Activated CD4-positive, CD25-positive, alpha-beta regulatory T cell treated with anti-CD3 and anti-CD28 coated beads, Interleukin-2, amount 50 U/mL, for 72 hours (primary cell): ENCODE measurements around the gene FLNB.

Experiments
- DNase-seq: peaks from one replicate; pipeline ENCODE4 v3.0.0; 2021

Gene FLNB

DNA sequence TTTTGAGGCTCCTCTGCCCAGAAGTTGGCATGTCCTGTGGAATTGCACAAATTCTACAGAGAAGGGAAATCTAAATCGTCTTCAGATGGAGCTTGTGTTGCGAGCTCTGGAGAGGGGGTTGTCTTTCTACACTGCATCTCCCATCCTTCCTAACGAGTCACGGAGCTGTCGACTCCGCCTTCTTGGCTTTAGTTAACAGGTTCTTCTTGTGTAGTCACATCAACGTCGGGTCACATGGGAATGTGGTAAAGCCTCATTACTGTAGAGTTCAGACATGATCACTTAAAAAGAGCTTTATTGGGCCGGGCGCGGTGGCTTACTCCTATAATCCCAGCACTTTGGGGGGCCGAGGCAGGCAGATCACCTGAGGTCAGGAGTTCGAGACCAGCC lies 142.6 kb downstream of the FLNB start:
- DNase-seq = no peak

DNA sequence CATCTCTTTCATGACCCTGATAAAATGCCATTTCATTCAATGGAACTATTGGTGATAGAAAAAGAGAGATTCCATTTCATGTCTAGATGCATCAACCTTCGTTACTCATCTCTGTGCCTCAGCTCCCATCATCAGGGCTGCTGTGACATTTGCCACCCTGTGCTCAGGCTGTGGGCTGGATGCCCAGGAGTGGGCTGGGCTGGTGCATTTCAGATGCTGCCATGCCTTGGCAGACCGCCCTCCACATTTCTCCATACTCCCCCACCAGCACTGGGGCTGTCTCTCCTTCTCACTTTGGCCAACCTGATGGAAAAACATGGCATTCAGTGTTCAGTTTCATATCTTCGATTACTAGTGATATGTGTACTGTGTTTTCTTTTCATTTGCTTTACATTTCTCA lies 143.4 kb downstream of the FLNB start:
- no peak for DNase-seq

DNA sequence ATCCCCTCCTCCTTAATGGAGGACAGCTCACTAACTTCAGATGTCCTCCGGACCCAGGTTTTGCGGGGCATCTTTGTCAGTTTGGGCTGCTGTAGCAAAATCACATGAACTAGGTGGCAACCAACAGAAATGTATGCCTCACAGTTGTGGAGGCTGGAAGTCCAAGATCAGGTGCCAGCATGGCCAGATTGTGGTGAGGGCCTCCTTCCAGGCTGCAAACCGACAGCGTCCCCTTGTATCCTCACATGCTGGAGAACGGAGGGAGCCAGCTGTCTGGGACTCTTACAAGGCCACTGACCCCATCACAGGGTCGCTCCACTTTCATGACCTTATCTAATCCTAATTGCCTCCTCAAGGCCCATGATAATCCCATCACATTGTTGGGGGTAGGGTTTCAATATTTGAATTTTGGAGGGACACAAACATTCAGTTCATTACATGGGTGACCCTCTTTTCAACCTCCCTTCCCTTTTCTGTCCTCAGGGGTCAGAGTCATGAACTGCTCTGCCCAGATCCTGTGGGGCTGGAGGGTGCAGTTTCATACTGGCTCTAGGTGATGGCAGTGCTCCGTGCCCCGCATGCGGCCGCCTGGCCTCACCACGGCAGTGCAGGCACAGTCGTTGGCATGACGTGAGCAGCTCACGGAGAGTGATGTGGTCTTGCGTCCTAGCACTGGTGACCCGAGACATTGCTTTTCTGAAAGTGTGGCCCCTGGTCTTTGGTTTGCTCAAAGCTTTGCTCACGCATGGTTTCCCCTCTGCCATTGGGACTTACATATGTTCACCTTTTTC lies 144.2 kb downstream of the FLNB start:
- DNase-seq = no peak

DNA sequence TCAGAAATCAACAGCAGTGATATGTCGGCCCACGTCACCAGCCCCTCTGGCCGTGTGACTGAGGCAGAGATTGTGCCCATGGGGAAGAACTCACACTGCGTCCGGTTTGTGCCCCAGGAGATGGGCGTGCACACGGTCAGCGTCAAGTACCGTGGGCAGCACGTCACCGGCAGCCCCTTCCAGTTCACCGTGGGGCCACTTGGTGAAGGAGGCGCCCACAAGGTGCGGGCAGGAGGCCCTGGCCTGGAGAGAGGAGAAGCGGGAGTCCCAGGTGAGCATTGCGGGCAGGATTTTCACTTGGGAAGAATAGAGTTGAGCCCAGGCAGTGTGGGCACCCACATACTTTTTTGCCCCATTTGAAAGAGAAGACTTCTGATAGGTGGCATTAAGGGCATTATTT lies 145.1 kb downstream of the FLNB start:
- no peak for DNase-seq

DNA sequence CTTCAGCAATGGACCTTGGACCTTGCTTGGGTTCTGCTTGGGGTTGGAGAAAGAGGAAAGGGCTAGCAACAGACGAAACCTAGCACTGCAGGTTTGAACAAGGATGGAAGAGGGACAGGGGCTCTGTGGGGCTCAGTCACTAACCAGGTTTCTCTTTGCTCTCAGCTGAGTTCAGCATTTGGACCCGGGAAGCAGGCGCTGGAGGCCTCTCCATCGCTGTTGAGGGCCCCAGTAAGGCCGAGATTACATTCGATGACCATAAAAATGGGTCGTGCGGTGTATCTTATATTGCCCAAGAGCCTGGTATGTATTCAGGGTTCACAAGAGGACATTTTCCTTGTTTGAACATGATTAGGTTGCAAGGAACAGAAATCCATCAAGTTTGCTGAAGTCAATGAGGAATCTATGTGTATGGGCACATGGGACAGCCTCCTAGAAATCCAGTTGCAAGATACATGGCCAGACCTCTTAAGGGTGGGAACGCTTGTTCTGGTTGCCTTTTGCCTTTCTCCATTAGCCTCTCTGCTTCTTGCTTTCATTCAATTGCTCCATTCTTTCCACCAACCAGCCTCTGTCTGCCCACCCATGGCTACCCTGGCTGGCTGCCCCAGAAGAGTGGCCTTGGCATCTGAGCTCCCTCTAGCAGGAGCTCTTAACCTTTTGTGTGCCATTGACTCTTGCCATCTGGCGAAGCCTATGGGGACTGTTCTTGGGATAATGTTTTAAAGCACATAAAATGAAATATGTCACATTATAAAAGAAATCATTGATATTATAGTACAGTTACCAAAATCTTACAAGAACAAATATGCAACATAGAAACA lies 146.6 kb downstream of the FLNB start:
- DNase-seq = no peak

DNA sequence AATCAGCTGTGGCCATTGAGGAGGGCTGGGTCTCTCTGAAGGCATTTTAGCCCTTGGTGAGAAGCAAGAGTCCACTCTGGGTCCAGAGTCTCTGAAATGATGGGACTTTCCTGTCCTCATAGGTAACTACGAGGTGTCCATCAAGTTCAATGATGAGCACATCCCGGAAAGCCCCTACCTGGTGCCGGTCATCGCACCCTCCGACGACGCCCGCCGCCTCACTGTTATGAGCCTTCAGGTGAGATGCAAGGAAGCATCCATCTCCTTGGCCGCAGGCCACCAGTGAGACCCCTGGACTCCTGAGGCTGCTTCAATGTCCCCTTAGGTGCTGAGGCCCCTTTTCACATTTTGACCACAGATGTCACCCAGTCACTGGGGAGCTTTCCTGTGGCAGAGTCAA lies 147.6 kb downstream of the FLNB start:
- no peak for DNase-seq

DNA sequence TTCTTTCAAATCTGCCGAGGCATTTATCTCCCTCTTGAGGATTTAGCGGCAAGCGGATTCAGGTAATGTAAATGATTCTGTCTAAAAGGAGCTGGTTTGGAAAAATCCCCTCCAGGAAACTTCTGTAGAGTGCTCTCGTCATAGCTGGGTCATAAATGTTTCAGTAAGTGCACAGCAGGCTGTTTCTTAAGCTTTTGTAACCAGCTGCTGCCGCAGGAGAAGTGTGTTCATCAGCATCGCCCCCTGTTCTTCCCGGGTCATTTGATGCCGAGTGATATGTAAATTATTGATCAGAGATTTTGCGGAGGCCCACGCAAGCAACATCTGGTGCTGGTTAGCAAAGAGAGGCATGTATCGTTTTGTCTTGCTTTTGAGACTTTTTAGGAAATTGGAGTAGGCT lies 149.5 kb downstream of the FLNB start:
- no peak for DNase-seq

DNA sequence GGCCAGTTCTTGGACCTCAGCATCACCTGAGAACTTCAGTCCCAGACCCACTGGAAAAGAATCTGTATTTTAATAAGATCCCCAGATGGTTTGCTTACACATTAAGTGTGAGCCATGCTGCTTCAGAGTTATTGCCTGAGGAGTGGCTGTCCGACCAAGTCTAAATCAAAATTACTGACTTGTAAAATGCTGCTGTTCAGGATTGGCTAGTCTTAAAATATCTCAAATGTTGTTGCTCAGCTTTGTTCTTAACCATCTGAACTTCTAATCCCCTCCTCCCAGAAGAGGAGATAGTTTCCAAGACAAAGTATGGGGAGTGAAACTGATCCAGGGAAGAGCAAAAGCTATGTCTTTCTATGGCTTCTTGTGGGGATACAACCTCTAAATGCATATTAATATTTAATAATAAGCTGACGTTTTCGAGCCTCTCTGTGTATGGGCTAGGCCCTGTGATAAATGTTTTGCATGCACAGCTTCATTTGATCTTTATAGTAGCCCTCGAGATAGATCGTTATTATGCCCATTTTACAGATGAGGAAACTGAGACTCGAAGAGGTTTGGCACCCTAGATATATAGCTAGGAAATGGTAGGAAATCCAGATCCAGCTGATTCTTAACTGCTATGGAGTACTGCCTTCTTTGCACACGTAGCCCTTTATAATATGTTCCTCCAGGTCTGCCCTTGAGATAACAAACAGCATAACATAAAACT lies 150.4 kb downstream of the FLNB start:
- DNase-seq = no peak

DNA sequence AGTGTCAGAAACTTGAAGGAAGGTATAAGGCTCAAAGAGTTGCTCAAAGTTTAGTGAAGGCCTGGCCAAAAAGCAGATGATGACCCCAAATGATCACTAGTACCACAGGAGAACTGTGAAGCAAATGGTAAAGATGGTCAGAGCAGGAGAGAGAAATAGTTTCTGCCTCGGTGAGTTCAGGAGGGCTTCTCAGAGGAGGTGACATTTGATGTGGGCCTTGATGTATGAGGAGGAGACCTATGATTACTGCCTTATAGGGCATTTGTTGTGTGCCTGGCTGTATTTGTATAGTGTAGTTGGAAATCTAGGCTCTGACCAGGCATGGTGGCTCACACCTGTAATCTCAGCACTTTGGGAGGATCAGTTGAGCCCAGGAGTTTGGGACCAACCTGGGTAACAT lies 152.2 kb downstream of the FLNB start:
- no peak for DNase-seq

DNA sequence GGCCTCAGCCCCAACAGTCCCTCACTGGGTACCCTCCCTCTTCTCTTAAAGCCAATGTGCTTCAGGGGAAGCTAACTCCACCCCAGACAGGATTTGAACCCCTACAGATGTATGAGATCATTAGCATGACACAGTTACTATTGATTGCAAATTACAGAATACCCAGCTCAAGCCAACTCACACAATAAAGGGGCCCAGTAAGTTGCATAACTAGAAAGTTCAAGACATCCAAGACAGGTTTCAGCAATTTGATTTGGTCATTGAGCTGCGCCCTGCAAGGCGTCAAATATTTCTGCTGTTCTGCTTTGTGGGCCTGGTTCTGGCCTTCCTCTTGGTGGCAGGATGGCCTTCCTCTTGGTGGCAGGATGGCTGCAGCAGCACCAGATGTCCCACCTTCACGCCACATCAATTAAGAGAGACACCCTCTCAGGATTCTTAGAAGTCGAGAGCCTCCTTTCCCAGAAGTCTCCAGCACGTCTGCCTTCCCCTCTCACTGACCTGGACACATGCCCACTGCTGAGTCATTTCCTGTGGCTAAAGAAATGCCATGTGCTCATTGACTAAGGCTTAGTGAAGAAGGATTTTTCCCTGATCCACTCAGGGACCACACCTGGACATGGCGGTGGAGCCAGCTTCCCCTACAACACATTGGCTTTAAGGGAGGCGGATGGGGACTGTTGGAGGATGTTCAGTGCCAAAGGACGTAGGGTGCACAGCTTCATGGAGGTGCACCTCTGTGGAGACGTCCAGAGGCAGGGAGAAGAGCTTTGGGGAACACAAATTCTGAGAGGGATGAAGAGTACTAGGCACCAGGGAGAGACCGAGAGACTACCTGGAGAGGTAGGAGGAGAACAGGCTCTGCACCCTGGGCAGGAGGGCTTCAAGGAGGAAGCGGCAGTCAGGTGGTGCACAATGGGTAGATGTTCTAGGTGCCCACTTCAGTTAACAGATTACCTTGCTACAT lies 153.5 kb downstream of the FLNB start:
- DNase-seq = no peak

DNA sequence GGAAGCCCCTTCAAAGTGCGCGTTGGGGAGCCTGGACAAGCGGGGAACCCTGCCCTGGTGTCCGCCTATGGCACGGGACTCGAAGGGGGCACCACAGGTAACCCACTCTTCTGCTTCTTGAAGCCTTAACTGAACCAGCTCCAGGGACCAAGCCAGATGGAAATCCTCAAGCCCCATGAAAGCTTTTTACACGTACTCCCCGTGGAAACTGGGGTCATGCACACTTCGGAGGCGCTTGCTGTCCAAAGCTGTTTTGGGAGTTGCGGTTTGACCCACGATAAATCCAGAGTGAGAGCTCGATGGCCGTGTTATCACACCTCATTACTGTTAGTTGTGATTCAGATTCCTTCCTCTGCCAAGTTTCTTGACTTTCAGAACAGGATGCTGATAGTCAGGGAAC lies 155.0 kb downstream of the FLNB start:
- DNase-seq = no peak

DNA sequence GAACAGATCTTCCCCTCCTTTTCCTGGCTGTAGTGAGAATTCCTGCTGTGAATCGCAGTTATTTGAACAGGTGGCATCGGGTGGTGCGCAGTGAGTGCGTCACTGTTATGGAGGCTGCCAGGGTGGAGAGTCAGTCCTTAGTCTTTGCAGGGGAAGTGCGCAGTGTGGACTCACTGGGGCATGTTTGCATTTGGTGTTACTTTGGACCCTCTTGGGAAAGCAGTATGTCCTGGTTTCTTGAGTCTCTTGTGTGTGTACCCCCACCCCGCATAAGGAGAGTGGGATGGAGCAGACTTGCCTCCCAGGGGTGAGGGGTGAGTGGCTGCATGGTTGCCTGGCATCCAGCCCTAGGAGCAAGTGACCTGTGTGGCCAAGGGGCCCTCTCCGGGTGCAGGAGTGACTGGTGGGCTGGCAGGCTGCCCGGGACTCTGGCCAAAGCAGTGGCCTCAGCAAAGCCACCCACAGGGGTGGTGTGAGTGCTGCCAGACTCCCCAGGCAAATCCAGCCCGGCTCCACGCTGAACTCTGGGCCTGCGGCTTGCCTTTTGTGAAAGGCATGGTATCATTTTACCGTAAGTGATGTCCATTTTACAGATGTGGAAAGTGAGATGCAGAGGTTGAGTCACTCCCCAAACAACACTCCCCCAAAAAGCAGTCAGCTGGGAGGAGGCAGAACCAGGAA lies 156.1 kb downstream of the FLNB start:
- no peak for DNase-seq

DNA sequence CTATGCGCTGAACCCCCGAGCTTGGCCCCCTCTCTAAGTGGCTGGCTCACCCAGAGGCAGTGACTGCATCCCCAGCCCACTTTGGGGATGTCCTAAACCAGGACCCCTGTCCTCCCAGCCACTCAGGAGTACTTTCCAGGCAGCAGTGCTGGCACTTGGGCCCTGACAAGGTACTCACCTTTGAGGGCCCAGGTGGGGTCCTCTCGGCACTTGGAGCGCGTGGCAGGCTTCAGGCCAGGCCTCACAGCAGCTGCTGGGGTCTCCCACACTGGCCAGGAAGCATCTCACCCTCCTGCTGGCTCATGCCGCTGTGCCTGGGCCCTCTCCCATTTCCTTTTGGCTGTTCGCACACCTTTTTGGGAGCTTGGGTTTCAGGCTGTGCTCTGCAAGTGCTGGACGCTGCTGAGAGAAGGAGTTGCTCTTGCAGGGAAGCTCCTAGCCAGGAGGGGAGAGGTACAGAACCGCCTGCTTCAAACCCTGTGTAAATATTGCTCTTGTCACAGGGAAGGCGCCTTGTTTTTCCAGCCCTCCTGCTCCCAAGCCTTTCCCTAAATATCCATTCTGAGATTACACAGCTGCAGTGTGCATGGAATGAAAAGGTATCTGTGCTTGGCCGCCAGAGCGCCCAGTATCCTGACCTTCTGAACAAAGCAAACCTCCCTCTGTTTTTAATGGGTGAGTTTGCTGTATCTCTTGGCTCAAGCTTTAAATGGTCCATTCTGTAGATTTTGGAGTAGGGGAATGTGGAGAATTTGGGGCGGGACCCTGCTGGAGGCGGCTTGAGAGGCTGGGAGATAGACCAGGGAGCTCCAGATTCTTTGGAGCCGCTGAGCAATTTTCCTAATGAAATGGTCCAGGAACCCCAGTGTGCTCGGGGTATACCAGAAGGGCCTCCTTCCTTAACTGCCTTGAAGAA lies 156.9 kb downstream of the FLNB start:
- no peak for DNase-seq

DNA sequence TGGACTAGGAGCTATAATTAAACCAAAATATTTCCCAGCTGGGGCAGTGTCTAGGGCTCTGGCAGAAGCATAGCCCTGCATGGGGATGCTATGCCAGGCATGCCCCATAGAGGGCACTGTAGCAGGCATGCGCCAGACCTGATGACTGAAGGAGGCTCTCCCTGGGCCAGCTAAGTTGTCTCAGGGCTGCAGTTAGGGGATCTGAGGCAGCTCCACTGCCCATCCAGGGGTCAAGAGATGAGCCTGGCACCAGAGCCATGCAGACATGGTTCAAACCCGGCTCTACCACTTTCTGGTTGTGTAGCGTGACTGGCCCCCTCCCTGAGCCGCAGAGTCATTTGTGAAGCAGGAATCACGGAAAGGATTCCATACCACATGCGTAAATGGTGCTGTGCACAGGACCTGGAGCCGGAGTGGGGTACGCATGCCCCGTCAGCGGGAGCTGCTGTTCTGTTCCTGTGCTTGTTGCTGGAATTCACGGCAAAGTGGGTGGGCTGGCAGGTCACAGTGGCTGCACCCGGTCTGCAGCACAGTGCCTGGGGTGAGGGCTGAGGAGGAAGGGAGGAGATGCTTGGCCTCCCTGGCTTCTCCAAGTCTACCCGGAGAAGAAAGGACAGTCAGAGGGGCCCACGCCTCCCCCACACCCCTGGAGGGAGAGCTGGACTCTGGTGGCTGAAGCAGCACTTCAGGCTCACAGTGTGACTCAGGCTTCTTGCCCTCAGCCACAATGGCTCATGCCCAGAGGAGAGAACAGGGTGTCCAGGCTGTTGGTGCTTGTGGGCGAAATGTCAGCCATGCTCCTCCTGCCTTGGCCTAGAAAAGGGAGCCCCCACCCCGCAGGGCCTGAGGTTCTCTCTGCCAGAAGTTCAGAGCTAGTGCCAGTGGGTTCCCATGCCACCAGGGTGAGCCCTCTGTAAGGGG lies 159.5 kb downstream of the FLNB start:
- peak; percentile 74 for DNase-seq

DNA sequence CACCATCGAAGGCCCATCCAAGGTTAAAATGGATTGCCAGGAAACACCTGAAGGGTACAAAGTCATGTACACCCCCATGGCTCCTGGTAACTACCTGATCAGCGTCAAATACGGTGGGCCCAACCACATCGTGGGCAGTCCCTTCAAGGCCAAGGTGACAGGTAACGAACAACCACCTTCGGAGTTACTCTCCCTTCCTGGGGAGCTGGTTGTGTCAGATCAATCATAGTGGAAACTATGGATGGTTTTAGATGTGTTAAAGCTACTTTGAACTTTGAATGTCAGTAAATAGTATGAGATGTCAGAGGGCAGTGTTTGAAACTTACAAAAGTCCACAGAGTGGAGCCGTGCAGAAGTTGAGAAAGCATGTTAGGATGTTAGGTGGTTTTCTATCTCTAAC lies 160.3 kb downstream of the FLNB start:
- DNase-seq = no peak

DNA sequence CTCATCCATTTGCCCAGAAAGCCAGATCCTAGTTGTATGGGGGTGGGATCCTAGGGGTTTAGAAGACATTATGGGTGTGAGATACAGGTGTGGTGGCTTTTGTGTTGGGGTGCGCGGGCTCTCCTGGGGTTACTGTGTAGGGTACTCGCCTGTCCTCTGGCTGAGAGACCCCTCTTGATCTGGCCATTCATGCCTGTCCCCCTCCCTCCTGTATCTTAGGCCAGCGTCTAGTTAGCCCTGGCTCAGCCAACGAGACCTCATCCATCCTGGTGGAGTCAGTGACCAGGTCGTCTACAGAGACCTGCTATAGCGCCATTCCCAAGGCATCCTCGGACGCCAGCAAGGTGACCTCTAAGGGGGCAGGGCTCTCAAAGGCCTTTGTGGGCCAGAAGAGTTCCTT lies 161.1 kb downstream of the FLNB start:
- DNase-seq = no peak

DNA sequence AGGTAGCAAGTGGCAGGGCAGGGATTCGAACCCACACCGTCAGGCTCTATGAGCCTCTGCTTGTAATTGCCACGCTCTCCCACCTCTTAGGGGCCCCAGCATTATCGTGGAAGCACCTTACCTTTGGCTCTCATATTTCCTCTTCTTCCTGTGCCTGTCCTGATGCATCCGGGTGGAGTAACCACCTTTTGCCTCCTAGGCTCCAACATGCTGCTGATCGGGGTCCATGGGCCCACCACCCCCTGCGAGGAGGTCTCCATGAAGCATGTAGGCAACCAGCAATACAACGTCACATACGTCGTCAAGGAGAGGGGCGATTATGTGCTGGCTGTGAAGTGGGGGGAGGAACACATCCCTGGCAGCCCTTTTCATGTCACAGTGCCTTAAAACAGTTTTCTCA lies 162.2 kb downstream of the FLNB start:
- DNase-seq = no peak

DNA sequence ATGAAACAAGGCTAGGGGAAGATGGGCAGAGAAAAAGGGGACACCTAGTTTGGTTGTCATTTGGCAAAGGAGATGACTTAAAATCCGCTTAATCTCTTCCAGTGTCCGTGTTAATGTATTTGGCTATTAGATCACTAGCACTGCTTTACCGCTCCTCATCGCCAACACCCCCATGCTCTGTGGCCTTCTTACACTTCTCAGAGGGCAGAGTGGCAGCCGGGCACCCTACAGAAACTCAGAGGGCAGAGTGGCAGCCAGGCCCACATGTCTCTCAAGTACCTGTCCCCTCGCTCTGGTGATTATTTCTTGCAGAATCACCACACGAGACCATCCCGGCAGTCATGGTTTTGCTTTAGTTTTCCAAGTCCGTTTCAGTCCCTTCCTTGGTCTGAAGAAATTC lies 162.9 kb downstream of the FLNB start:
- no peak for DNase-seq

DNA sequence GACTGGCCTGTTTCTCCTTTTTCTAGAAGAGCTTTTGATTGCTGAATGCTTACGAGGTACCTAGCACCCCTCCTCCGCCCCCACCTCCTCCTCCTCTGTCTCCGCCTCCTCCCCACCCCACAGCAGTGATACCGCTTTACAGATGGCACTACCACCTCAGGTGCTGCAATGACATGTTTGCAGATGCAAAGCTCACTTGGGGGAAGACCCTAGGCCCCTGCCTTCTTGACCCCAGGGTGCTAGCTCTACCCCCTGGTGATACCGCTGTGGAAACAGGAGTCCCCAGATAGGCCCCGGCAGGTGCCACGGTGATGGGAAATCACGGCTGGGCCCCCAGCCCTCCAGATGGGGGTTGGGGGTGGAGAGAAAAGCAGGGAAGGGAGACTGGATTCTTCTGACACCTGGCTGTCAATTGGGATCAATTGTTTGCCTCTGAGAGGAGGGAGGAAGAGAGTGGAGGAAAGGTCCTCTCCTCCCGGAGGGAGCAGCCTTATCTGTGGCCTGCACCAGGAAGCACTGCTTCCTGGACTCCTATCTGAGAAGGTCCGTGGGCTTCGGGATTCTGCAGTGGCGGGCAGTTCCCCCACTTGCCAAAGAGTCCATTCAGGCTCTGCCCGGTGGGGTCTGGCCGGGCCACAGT lies 164.9 kb downstream of the FLNB start:
- no peak for DNase-seq
